SK-N-SH treated with all-trans-retinoic acid at 6 μM for 48 hours (cell line): ENCODE measurements around the gene BMP6.

ENCODE experiments used
- ATAC-seq: fragments of 200-7000 bp; cut with Tn5 transposase; 3 replicates; pipeline ENCODE4 v1.9.1; 2020; ENCODE audit warnings: mild to moderate bottlenecking, moderate library complexity
- ARNTL ChIP-seq: fragments of 450-650 bp; formaldehyde crosslinking; IDR thresholded peaks from 2 replicates; pipeline ENCODE4 v1.5.0; 2020; ENCODE audit warnings: low read depth, mild to moderate bottlenecking, moderate library complexity, borderline replicate concordance
- BACH2 ChIP-seq: fragments of 250-450 bp; sonication (Bioruptor Pico); IDR thresholded peaks from 2 replicates; pipeline ENCODE4 v1.9.0; 2021; ENCODE audit warnings: mild to moderate bottlenecking, borderline replicate concordance
- CREB5 ChIP-seq: fragments of 250-450 bp; sonication (Bioruptor Pico); IDR thresholded peaks from 2 replicates; pipeline ENCODE4 v1.5.1; 2020; ENCODE audit warnings: low read depth, mild to moderate bottlenecking, moderate library complexity
- CSDC2 ChIP-seq: fragments of 250-450 bp; sonication (Bioruptor Pico); IDR thresholded peaks from 2 replicates; pipeline ENCODE4 v1.5.0; 2020; ENCODE audit warnings: mild to moderate bottlenecking, moderate library complexity
- ESRRG ChIP-seq: fragments of 250-450 bp; sonication (Bioruptor Pico); IDR thresholded peaks from 2 replicates; pipeline ENCODE4 v1.6.1; 2021; ENCODE audit warnings: mild to moderate bottlenecking
- GLIS3 ChIP-seq: fragments of 250-450 bp; sonication (Bioruptor Pico); IDR thresholded peaks from 2 replicates; pipeline ENCODE4 v1.5.0; 2020; ENCODE audit warnings: mild to moderate bottlenecking, moderate library complexity
- ISL1 ChIP-seq: fragments of 250-450 bp; sonication (Bioruptor Pico); IDR thresholded peaks from 2 replicates; pipeline ENCODE4 v2.1.2; 2022; ENCODE audit warnings: mild to moderate bottlenecking, moderate library complexity
- OSR1 ChIP-seq: fragments of 250-450 bp; sonication (Bioruptor Pico); IDR thresholded peaks from 2 replicates; pipeline ENCODE4 v1.8.0; 2022; ENCODE audit warnings: moderate library complexity, mild to moderate bottlenecking, inconsistent platforms
- PATZ1 ChIP-seq: fragments of 250-450 bp; sonication (Bioruptor Pico); IDR thresholded peaks from 2 replicates; pipeline ENCODE4 v1.8.0; 2020; ENCODE audit warnings: mild to moderate bottlenecking, moderate library complexity, borderline replicate concordance
- PPARA ChIP-seq: fragments of 250-450 bp; sonication (Bioruptor Pico); IDR thresholded peaks from 2 replicates; pipeline ENCODE4 v1.5.0; 2020; ENCODE audit warnings: mild to moderate bottlenecking, borderline replicate concordance
- RARB ChIP-seq: fragments of 250-450 bp; sonication (Bioruptor Pico); IDR thresholded peaks from 2 replicates; pipeline ENCODE4 v1.8.0; 2021; ENCODE audit warnings: mild to moderate bottlenecking, moderate library complexity
- SNAI2 ChIP-seq: fragments of 250-450 bp; sonication (Bioruptor Pico); IDR thresholded peaks from 2 replicates; pipeline ENCODE4 v1.5.0; 2020; ENCODE audit warnings: mild to moderate bottlenecking, moderate library complexity
- TCF4 ChIP-seq: fragments of 250-450 bp; sonication (Bioruptor Pico); IDR thresholded peaks from 2 replicates; pipeline ENCODE4 v1.8.0; 2021; ENCODE audit warnings: mild to moderate bottlenecking, moderate library complexity, borderline replicate concordance
- TOX ChIP-seq: fragments of 250-450 bp; sonication (Bioruptor Pico); IDR thresholded peaks from 2 replicates; pipeline ENCODE4 v1.8.0; 2021; ENCODE audit warnings: mild to moderate bottlenecking, moderate library complexity, borderline replicate concordance
- ZC3H10 ChIP-seq: fragments of 250-450 bp; sonication (Bioruptor Pico); IDR thresholded peaks from 2 replicates; pipeline ENCODE4 v1.5.1; 2021; ENCODE audit warnings: mild to moderate bottlenecking, moderate library complexity
- ZFP3 ChIP-seq: fragments of 250-450 bp; sonication (Bioruptor Pico); IDR thresholded peaks from 2 replicates; pipeline ENCODE4 v1.5.0; 2020; ENCODE audit warnings: mild to moderate bottlenecking, moderate library complexity
- ZFP30 ChIP-seq: fragments of 450-650 bp; formaldehyde crosslinking; IDR thresholded peaks from 2 replicates; pipeline ENCODE4 v1.5.0; 2022; ENCODE audit warnings: mild to moderate bottlenecking, moderate library complexity
- ZNF565 ChIP-seq: fragments of 450-650 bp; formaldehyde crosslinking; conservative IDR thresholded peaks from 2 replicates; pipeline ENCODE4 v1.5.0; 2020; ENCODE audit warnings: low read depth, mild to moderate bottlenecking, moderate library complexity
- ZNF70 ChIP-seq: fragments of 450-650 bp; formaldehyde crosslinking; IDR thresholded peaks from 2 replicates; pipeline ENCODE4 v1.5.0; 2020; ENCODE audit warnings: mild to moderate bottlenecking, moderate library complexity
- ZNF8 ChIP-seq: fragments of 450-650 bp; formaldehyde crosslinking; IDR thresholded peaks from 2 replicates; pipeline ENCODE4 v1.5.0; 2020; ENCODE audit warnings: mild to moderate bottlenecking, moderate library complexity
- TF ChIP-seq, protein P1 (sequence below): fragments of 250-450 bp; sonication (Bioruptor Pico); IDR thresholded peaks from 2 replicates; pipeline ENCODE4 v1.5.1; 2021; ENCODE audit warnings: mild to moderate bottlenecking, moderate library complexity
- TF ChIP-seq, protein P2 (sequence below): fragments of 250-450 bp; sonication (Bioruptor Pico); IDR thresholded peaks from 2 replicates; pipeline ENCODE4 v1.8.0; 2021; ENCODE audit warnings: low read depth, mild to moderate bottlenecking, moderate library complexity, borderline replicate concordance
- TF ChIP-seq, protein P3 (sequence below): fragments of 250-450 bp; sonication (Bioruptor Pico); IDR thresholded peaks from 2 replicates; pipeline ENCODE4 v1.5.0; 2020; ENCODE audit warnings: mild to moderate bottlenecking, moderate library complexity

BMP6 gene

DNA sequence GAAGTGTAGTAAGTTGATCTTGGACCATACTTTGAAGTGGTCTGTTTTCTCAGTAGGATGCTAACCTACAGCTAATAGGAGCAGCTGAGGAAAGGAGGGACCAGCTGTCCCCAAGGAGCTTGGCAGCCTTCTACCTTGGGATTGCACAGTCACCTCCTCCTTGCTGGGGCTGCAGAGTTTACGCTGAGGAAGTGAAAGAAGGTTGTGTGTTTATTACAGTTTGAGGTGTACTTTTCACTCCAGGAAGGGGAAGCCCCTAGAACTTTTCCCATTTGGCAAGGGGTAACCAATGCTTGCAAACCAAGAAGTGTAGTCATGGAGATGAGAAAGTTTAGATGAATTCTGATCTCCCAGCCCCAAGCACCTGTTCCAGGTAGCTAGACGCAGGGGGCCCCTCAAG lies 58.8 kb downstream of the BMP6 start:
- ATAC-seq = no peak
- TF ChIP-seq SNAI2 (CRISPR knock-in tag) (no peak), ISL1 (CRISPR knock-in tag) (no peak), ZFP30 (CRISPR knock-in tag) (no peak), PATZ1 (CRISPR knock-in tag) (no peak), CREB5 (CRISPR knock-in tag) (no peak), TCF4 (CRISPR knock-in tag) (no peak), ZNF8 (no peak), CSDC2 (CRISPR knock-in tag) (no peak), ARNTL (no peak), ZNF70 (CRISPR knock-in tag) (no peak), GLIS3 (no peak), PPARA (CRISPR knock-in tag) (no peak), RARB (CRISPR knock-in tag) (no peak), ZFP3 (CRISPR knock-in tag) (no peak), BACH2 (no peak), OSR1 (CRISPR knock-in tag) (no peak), ZNF565 (CRISPR knock-in tag) (no peak), TOX (no peak)
- TF ChIP-seq, protein P1, sequence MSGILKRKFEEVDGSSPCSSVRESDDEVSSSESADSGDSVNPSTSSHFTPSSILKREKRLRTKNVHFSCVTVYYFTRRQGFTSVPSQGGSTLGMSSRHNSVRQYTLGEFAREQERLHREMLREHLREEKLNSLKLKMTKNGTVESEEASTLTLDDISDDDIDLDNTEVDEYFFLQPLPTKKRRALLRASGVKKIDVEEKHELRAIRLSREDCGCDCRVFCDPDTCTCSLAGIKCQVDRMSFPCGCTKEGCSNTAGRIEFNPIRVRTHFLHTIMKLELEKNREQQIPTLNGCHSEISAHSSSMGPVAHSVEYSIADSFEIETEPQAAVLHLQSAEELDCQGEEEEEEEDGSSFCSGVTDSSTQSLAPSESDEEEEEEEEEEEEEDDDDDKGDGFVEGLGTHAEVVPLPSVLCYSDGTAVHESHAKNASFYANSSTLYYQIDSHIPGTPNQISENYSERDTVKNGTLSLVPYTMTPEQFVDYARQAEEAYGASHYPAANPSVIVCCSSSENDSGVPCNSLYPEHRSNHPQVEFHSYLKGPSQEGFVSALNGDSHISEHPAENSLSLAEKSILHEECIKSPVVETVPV (CRISPR knock-in tag) = no peak
- TF ChIP-seq, protein P2, sequence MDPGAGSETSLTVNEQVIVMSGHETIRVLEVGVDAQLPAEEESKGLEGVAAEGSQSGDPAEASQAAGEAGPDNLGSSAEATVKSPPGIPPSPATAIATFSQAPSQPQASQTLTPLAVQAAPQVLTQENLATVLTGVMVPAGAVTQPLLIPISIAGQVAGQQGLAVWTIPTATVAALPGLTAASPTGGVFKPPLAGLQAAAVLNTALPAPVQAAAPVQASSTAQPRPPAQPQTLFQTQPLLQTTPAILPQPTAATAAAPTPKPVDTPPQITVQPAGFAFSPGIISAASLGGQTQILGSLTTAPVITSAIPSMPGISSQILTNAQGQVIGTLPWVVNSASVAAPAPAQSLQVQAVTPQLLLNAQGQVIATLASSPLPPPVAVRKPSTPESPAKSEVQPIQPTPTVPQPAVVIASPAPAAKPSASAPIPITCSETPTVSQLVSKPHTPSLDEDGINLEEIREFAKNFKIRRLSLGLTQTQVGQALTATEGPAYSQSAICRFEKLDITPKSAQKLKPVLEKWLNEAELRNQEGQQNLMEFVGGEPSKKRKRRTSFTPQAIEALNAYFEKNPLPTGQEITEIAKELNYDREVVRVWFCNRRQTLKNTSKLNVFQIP (CRISPR knock-in tag) = no peak
- TF ChIP-seq, all 23 proteins: peak for 0

- TF ChIP-seq ZNF70 (CRISPR knock-in tag) (no peak), ZC3H10 (CRISPR knock-in tag) (no peak), ZFP30 (CRISPR knock-in tag) (no peak), PATZ1 (CRISPR knock-in tag) (no peak), TCF4 (CRISPR knock-in tag) (no peak), GLIS3 (no peak), ARNTL (no peak), ZNF8 (no peak), PPARA (CRISPR knock-in tag) (no peak), OSR1 (CRISPR knock-in tag) (no peak), TOX (no peak), SNAI2 (CRISPR knock-in tag) (no peak), ESRRG (CRISPR knock-in tag) (no peak), BACH2 (no peak)
- TF ChIP-seq, protein P1 (CRISPR knock-in tag) = no peak
- TF ChIP-seq, protein P2 (CRISPR knock-in tag) = no peak
- TF ChIP-seq, protein P3, sequence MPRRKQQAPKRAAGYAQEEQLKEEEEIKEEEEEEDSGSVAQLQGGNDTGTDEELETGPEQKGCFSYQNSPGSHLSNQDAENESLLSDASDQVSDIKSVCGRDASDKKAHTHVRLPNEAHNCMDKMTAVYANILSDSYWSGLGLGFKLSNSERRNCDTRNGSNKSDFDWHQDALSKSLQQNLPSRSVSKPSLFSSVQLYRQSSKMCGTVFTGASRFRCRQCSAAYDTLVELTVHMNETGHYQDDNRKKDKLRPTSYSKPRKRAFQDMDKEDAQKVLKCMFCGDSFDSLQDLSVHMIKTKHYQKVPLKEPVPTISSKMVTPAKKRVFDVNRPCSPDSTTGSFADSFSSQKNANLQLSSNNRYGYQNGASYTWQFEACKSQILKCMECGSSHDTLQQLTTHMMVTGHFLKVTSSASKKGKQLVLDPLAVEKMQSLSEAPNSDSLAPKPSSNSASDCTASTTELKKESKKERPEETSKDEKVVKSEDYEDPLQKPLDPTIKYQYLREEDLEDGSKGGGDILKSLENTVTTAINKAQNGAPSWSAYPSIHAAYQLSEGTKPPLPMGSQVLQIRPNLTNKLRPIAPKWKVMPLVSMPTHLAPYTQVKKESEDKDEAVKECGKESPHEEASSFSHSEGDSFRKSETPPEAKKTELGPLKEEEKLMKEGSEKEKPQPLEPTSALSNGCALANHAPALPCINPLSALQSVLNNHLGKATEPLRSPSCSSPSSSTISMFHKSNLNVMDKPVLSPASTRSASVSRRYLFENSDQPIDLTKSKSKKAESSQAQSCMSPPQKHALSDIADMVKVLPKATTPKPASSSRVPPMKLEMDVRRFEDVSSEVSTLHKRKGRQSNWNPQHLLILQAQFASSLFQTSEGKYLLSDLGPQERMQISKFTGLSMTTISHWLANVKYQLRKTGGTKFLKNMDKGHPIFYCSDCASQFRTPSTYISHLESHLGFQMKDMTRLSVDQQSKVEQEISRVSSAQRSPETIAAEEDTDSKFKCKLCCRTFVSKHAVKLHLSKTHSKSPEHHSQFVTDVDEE (CRISPR knock-in tag) = no peak
- ATAC-seq = no peak
Measured at GRCh38 chr6:7785243-7786035, 59.5 kb downstream of the BMP6 start.
